ENCODE data around the gene METTL16. TPM values are rescaled to one million over a fixed set of nuclear protein-coding genes. Genes with fewer than 3 reads are reported as not detected.

Gene METTL16
- total and polyA plus RNA-seq, 2 of the 8 experiments (the other 6 are each of a cell fraction or from before 2014, with no cell fraction given), result 22.8 to 59.4 TPM

GRCh38 chr17:2369039-2369438, 142.6 kb downstream of the METTL16 start:
- Histone ChIP-seq H2BK12ac (ENCODE audit: low read depth, low read length) (no peak overlapping the region), H3K4me3 (ENCODE audit: extremely low read depth in 1 of 4, insufficient read depth in 2 of 4, low read depth in 3 of 4, low read length in 4 of 4) (no peak overlapping the region), H2BK15ac (ENCODE audit: low read length) (no peak overlapping the region), H3K9me3 (ENCODE audit: insufficient read depth in 2 of 2, low read depth in 1 of 2, low read length in 1 of 2) (no peaks in the 10 kb centered on the region), H4K20me1 (replicated peaks in 1 of 2; ENCODE audit: control insufficient read depth in 1 of 2, insufficient read depth in 2 of 2, low read length in 2 of 2) (peaks cover 2 to 5% of the 10 kb centered on the region in 2 experiments), H3K23ac (ENCODE audit: insufficient read length) (no peak overlapping the region), H2AK5ac (ENCODE audit: low read depth, low read length) (0 out of 2 replicates have a peak overlapping the region, but pooled peaks have one; percentile 57), H3K27me3 (replicated peaks in 1 of 4; ENCODE audit: control insufficient read depth in 3 of 4, extremely low read depth in 1 of 4, insufficient read depth in 3 of 4, low read length in 3 of 4) (no peaks in the 10 kb centered on the region), H2BK5ac (ENCODE audit: low read depth, low read length) (no peak overlapping the region), H3K14ac (ENCODE audit: insufficient read length) (no peak overlapping the region), H3K4ac (replicated peaks; ENCODE audit: insufficient read length, low read depth, low read length) (no peak overlapping the region), H2BK20ac (ENCODE audit: low read length) (no peak overlapping the region), H3K18ac (ENCODE audit: extremely low read depth, low read length) (no peak overlapping the region), H2BK120ac (replicated peaks; ENCODE audit: low read depth, low read length) (no peak overlapping the region), H4K5ac (ENCODE audit: insufficient read length, low read depth, low read length) (no peak overlapping the region), H4K8ac (ENCODE audit: extremely low read depth, insufficient read depth, low read length) (no peak overlapping the region), H3K27ac (ENCODE audit: low read depth, low read length) (no peak overlapping the region), H3K4me2 (ENCODE audit: insufficient read depth in 1 of 2, low read depth in 2 of 2, low read length in 2 of 2) (no peak overlapping the region), H3K36me3 (ENCODE audit: control insufficient read depth in 2 of 4, insufficient read depth in 4 of 4, low read length in 3 of 4) (peaks cover 0 to 16% (median 5%) of the 10 kb centered on the region in 4 experiments; a peak in 4 of 8 replicates), H3K4me1 (replicated peaks in 1 of 4; ENCODE audit: control insufficient read depth in 3 of 4, insufficient read depth in 4 of 4, low read length in 3 of 4) (peaks cover 0 to 12% (median 5%) of the 10 kb centered on the region in 4 experiments; a peak in 4 of 7 replicates), H3K79me1 (ENCODE audit: low read depth, low read length) (no peaks in the 10 kb centered on the region), H3K56ac (replicated peaks; ENCODE audit: insufficient read length, low read depth, low read length) (no peak overlapping the region), H3K23me2 (ENCODE audit: low read depth, low read length) (no peaks in the 10 kb centered on the region), H2AFZ (ENCODE audit: low read length) (no peak overlapping the region), H4K91ac (replicated peaks; ENCODE audit: insufficient read length, low read length) (no peak overlapping the region), H3K79me2 (ENCODE audit: control insufficient read depth in 1 of 2, insufficient read depth in 2 of 2, low read length in 2 of 2) (no peaks in the 10 kb centered on the region), H3K9ac (replicated peaks in 1 of 4; ENCODE audit: extremely low read depth in 1 of 4, low read depth in 3 of 4, low read length in 3 of 4) (no peak overlapping the region)
- ChIA-PET CTCF (ENCODE audit: partially characterized antibody) (interaction anchor here (0.6 to 13.4 kb wide), 21 partner anchors 8 to 1545 kb away, joined by 3 to 209 read pairs (median 4); no protein-coding TSS in a partner anchor), POLR2A (ENCODE audit: partially characterized antibody) (interaction anchor here (0.9 to 5.7 kb wide), 10 partner anchors 8 to 342 kb away, joined by 3 to 34 read pairs (median 4); partner anchors contain the start of genes SGSM2 and TSR1)
- WGBS, 2 experiments (ENCODE audit: extremely low coverage in 1 of 2, insufficient coverage in 1 of 2, insufficient read length in 1 of 2, insufficient replicate concordance in 2 of 2, low coverage in 1 of 2, low lambda C conversion rate in 2 of 2, missing lambda C conversion rate in 1 of 2), result 84% methylated on average over 5 of the region's 5 CpGs; no CpG with 5 or more reads in 1 of the 2 experiments
- FAIRE-seq (no peak), DNase-seq (ENCODE audit: low read depth in 1 of 2, low spot score in 2 of 2) (no peak)
- no peak for TF ChIP-seq JUND (IDR thresholded peaks at IDR 0.05; ENCODE audit: low read length)
- no peak for TF ChIP-seq SIRT6 (IDR thresholded peaks at IDR 0.05; ENCODE audit: low read length)
- no peak for TF ChIP-seq HDAC2 (IDR thresholded peaks at IDR 0.05; ENCODE audit: borderline replicate concordance in 1 of 2, low read depth in 2 of 2, low read length in 2 of 2)
- no peak for TF ChIP-seq KDM1A (IDR thresholded peaks at IDR 0.05; ENCODE audit: borderline replicate concordance, low read length)
- TF ChIP-seq EZH2 (IDR thresholded peaks at IDR 0.05; ENCODE audit: low read depth, low read length, severe bottlenecking), result no peak
- TF ChIP-seq GABPA (IDR thresholded peaks at IDR 0.05; ENCODE audit: borderline replicate concordance, insufficient read depth, low read length), result no peak
- no peak for TF ChIP-seq POLR2A (IDR thresholded peaks at IDR 0.05; ENCODE audit: control extremely low read depth in 1 of 2, low read depth in 2 of 2, low read length in 2 of 2)
- TF ChIP-seq EP300 (IDR thresholded peaks at IDR 0.05; ENCODE audit: borderline replicate concordance in 1 of 2, low read depth in 2 of 2, low read length in 2 of 2), result no peak
- no peak for TF ChIP-seq ZNF274 (IDR thresholded peaks at IDR 0.05; ENCODE audit: borderline replicate concordance, extremely low read depth, low read length)
- no peak for TF ChIP-seq ASH2L (IDR thresholded peaks at IDR 0.05; ENCODE audit: low read length)
- TF ChIP-seq BCL11A (IDR thresholded peaks at IDR 0.05; ENCODE audit: low read depth in 2 of 2, low read length in 2 of 2), result no peak
- no peak for TF ChIP-seq RFX5 (IDR thresholded peaks at IDR 0.05; ENCODE audit: borderline replicate concordance, low read depth, low read length)
- TF ChIP-seq BACH1 (IDR thresholded peaks at IDR 0.05; ENCODE audit: low read length), result no peak
